ENCODE results near the gene CPNE8.

Gene CPNE8

GRCh38 chr12:38736821-38737220, 168.6 kb downstream of the CPNE8 start:
- TF ChIP-seq, protein P1, sequence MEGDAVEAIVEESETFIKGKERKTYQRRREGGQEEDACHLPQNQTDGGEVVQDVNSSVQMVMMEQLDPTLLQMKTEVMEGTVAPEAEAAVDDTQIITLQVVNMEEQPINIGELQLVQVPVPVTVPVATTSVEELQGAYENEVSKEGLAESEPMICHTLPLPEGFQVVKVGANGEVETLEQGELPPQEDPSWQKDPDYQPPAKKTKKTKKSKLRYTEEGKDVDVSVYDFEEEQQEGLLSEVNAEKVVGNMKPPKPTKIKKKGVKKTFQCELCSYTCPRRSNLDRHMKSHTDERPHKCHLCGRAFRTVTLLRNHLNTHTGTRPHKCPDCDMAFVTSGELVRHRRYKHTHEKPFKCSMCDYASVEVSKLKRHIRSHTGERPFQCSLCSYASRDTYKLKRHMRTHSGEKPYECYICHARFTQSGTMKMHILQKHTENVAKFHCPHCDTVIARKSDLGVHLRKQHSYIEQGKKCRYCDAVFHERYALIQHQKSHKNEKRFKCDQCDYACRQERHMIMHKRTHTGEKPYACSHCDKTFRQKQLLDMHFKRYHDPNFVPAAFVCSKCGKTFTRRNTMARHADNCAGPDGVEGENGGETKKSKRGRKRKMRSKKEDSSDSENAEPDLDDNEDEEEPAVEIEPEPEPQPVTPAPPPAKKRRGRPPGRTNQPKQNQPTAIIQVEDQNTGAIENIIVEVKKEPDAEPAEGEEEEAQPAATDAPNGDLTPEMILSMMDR (IDR thresholded peaks at IDR 0.05; ENCODE audit: low read depth, low read length) = no peak
- H3K4me3 ChIP-seq (ENCODE audit: low read depth, low read length) = no peak overlapping the region

GRCh38 chr12:38732761-38733160, 172.6 kb downstream of the CPNE8 start:
- TF ChIP-seq, protein P1 (IDR thresholded peaks at IDR 0.05; ENCODE audit: low read depth, low read length) = no peak
- no peak overlapping the region for H3K4me3 ChIP-seq (ENCODE audit: low read depth, low read length)

GRCh38 chr12:38728894-38729293, 176.5 kb downstream of the CPNE8 start:
- no peak overlapping the region for H3K4me3 ChIP-seq (ENCODE audit: low read depth, low read length)
- TF ChIP-seq, protein P1 (IDR thresholded peaks at IDR 0.05; ENCODE audit: low read depth, low read length) = no peak

DNA sequence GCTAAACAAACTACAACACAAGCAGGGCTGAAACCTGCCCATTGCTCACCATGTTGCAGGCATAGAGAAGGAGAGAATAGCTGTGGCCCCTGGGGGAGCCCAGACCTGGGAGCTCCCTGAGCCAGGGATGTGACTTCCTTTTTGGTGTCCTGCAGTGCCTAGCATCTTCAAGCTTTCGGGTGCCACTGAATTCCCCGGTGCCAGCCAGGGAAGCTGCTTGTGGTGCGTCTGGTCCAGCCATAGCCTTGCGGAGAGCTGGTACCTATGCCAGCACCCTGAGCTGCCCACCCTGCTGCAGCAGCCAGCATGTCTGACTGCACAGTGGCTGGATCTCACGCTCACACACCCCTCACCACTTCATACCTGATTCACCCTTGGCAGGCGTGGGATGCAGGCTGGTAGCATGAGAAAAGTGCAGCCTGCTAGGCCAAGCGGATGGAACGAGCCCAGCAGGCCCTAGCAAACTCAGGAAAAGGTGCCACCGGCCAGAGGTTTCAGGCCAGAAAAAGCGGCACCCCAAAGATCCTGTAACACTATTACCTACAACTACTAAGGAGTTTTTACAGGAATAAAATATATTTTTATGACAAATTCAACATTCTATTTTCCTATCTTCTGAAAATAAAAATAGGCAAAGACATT, 183.7 kb downstream of the CPNE8 start:
- no peak overlapping the region for H3K4me3 ChIP-seq (ENCODE audit: low read depth, low read length)
- TF ChIP-seq, protein P1 (IDR thresholded peaks at IDR 0.05; ENCODE audit: low read depth, low read length) = no peak

- H3K4me3 ChIP-seq (ENCODE audit: low read depth, low read length) = no peak overlapping the region
- TF ChIP-seq, protein P1 (IDR thresholded peaks at IDR 0.05; ENCODE audit: low read depth, low read length) = no peak
These were observed 184.7 kb downstream of the CPNE8 start for GRCh38 chr12:38720661-38721060.

- TF ChIP-seq, protein P1 (IDR thresholded peaks at IDR 0.05; ENCODE audit: low read depth, low read length) = no peak
These were observed 192.1 kb downstream of the CPNE8 start for GRCh38 chr12:38713294-38713693.

DNA sequence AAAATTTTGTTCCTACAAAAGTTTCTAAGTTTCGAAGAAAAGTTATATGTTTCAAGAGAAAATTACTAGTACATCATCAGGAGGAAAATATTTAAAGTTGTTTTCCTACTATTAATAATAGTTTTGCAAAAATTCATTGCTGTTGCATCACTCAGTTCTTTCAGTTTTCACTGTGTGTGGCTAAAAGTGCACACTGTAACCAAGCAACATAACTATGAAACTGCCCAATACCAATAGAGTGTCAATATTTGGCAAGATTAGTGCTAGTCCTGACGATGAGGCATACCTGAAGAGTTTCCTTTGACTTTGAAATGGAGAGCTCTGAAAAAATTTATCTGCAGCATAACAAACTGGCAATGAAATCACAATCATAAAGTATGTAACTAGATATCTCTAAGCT, 194.3 kb downstream of the CPNE8 start:
- TF ChIP-seq, protein P1 (IDR thresholded peaks at IDR 0.05; ENCODE audit: low read depth, low read length) = no peak
- H3K4me3 ChIP-seq (ENCODE audit: low read depth, low read length) = no peak overlapping the region

More at GRCh38 chr12:38713294-38713693, 192.1 kb downstream of the CPNE8 start:
- no peak overlapping the region for H3K4me3 ChIP-seq (ENCODE audit: low read depth, low read length)
